Muscle layer of duodenum (tissue), 2 donors: ENCODE data around the gene NCL.
A peak's percentile ranks its signal among the peaks of the same experiment; 100 is the strongest.

ENCODE experiments used
- H3K27ac ChIP-seq: one replicate; pipeline ENCODE4 v1.7.0; 2013; ENCODE audit warnings: mild to moderate bottlenecking, low read length
- H3K27me3 ChIP-seq: one replicate; pipeline ENCODE4 v1.7.0; 2013; ENCODE audit warnings: low read depth, mild to moderate bottlenecking, control low read depth, low read length
- H3K36me3 ChIP-seq, 2 donors: one replicate each; pipeline ENCODE4 v1.7.0; 2013; ENCODE audit warnings: low read length in 2 of 2, control low read depth in 1 of 2, mild to moderate bottlenecking in 1 of 2; ENCODE audit not compliant: insufficient read depth in 2 of 2, control insufficient read depth in 1 of 2
- H3K4me1 ChIP-seq, 2 donors: one replicate each; pipeline ENCODE4 v1.7.0; 2013; ENCODE audit warnings: low read length in 2 of 2, mild to moderate bottlenecking in 2 of 2, control low read depth in 1 of 2, moderate library complexity in 1 of 2; ENCODE audit not compliant: insufficient read depth in 2 of 2, control insufficient read depth in 1 of 2
- H3K4me3 ChIP-seq, 2 donors: one replicate each; pipeline ENCODE4 v1.7.0; 2013; ENCODE audit warnings: low read length in 2 of 2, low read depth in 1 of 2, mild to moderate bottlenecking in 1 of 2
- H3K9me3 ChIP-seq, 2 donors: one replicate each; pipeline ENCODE4 v1.7.0; 2013; ENCODE audit warnings: low read length in 2 of 2, control low read depth in 1 of 2, mild to moderate bottlenecking in 1 of 2; ENCODE audit not compliant: control insufficient read depth in 1 of 2
- donor health status: healthy.

Gene NCL

DNA sequence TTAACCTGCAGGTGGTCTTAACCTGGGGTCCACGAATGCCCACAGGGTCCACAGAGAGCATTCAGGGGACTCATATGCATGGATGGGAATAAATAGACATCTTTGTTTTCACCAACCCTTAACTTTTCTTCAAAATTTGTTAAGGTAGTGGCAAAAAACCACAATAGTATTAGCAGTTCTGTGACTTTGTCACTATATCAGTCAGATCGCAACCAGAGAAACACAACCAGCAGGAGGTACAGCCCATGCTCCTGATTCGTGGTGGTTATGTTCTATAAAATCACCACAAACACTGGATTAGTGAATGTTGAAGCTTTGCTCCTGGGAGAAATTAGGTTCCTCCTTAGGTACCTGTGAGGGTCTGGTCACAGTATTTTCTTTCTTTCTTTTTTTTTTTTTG, 37.2 kb downstream of the NCL start:
- no peaks in the 10 kb centered on the region for H3K36me3 ChIP-seq
- no peaks in the 10 kb centered on the region for H3K4me1 ChIP-seq
- H3K27me3 ChIP-seq = no peaks in the 10 kb centered on the region
- H3K4me3 ChIP-seq = no peak overlapping the region
- H3K27ac ChIP-seq = no peak overlapping the region
- H3K9me3 ChIP-seq = peaks cover 0 to 4% of the 10 kb centered on the region in 2 donors

DNA sequence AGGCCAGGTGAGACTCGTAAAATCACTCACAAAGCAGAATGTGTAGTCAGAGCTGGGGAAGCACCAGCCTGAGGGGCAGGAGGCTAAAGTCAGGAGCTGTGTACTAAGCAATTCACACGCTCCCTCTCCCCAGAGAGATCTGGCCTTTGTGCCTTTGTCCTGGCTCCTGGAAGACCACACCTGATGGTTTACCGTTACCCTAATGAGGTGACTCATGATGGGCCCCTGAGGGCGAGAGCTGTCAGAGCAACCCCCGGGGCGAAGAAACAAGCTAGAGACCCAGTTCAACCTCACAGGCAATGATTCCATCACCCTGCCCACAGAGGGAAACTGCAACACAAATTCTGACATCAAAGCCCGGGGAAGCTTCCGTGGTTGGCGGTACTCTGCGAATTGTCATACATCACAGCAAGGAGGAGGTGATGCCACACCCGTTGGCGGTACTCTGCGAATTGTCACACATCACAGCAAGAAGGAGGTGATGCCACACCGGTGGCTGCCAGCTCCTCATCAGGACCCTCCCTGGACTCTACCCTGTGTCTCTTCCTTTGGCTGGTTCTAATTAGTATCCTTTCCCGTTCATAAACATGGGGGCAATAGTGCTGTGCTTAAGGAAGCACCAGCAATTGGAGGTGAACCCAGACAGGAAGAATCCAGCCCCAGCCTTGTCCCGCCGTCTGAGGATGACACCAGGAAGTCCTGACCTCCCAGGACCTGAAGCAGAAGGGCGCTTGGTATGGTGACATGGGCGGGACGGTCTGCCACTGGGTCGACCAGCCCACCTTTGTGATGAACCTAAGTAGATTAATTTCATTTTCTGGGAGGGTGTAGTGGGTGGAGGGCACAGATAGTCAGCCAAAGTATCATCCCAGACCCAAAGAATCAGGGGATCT, 38.2 kb downstream of the NCL start:
- H3K4me1 ChIP-seq = no peaks in the 10 kb centered on the region
- H3K36me3 ChIP-seq = no peaks in the 10 kb centered on the region
- no peak overlapping the region for H3K4me3 ChIP-seq
- no peaks in the 10 kb centered on the region for H3K9me3 ChIP-seq
- H3K27ac ChIP-seq = no peak overlapping the region
- H3K27me3 ChIP-seq = no peaks in the 10 kb centered on the region

DNA sequence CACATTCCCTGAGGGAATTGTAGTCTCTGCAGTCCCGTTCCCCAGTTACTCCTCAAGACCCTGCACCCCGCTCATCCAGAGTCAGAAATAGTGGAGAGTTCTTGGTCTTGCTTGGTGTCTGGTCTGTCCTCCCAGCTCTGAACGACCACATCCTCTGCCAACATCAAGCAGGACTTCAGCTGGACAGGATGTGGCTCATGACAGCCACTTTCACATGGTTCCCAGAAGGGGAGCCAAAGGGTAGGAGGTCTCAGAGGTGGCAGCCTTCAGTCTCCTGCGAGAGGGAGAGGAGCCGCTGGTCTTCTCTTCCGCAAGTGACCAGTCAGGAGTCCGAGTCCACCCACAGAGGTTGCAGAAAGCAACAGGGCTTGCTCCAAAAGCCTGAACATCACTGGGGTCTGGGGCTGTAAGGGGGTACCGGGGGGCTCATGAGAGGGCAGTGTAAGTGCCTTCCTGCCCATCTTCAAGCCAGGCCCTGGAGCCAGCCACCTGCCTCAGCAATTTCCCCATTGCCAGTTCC, 38.9 kb downstream of the NCL start:
- Histone ChIP-seq H3K4me1 (no peaks in the 10 kb centered on the region), H3K27ac (no peak overlapping the region), H3K9me3 (no peaks in the 10 kb centered on the region), H3K27me3 (no peaks in the 10 kb centered on the region), H3K4me3 (no peak overlapping the region), H3K36me3 (no peaks in the 10 kb centered on the region)

DNA sequence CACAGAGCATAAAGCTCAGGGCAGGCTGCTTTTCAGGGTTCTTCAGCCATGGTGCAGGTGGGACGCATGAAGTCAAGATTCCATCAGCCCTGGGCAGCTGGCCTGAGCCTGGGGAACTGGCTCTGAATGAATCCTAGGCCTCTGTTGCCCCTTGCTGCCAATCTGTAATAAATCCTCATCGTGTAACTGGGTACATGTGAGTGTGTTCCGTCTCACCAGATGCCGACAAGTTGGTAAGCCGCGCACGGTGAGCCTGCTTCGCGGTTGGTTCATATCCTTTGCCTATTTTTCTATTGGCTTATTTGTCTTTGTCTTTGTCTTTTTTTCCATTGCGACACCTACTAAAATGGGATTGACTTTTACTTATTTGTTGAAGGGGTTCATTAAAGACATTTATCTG, 41.1 kb downstream of the NCL start:
- Histone ChIP-seq H3K36me3 (no peaks in the 10 kb centered on the region), H3K4me1 (no peaks in the 10 kb centered on the region)

DNA sequence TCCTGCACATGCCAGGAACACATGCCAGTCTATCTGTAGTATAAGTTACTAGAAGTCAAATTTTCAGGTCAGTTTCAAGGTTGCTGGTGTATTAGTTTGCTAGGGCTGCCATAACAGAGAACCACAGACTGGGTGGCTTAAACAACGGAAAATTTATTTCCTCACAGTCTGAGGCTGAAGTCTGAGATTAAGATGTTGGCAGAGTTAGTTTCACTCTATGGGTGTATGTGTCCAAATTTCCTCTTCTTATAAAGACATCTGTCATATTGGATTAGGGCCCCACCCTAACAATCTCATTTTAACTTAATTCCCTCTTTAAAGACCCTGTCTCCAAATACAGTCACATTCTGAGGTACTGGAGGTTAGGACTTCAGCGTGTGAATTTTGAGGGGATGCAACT, 42.2 kb downstream of the NCL start:
- Histone ChIP-seq H3K27me3 (no peaks in the 10 kb centered on the region), H3K4me3 (no peak overlapping the region), H3K9me3 (no peaks in the 10 kb centered on the region), H3K4me1 (no peaks in the 10 kb centered on the region), H3K36me3 (no peaks in the 10 kb centered on the region), H3K27ac (no peak overlapping the region)

More for the DNA sequence above, 41.1 kb downstream of the NCL start:
- Histone ChIP-seq H3K27ac (no peak overlapping the region), H3K9me3 (no peaks in the 10 kb centered on the region), H3K4me3 (no peak overlapping the region), H3K27me3 (no peaks in the 10 kb centered on the region)

DNA sequence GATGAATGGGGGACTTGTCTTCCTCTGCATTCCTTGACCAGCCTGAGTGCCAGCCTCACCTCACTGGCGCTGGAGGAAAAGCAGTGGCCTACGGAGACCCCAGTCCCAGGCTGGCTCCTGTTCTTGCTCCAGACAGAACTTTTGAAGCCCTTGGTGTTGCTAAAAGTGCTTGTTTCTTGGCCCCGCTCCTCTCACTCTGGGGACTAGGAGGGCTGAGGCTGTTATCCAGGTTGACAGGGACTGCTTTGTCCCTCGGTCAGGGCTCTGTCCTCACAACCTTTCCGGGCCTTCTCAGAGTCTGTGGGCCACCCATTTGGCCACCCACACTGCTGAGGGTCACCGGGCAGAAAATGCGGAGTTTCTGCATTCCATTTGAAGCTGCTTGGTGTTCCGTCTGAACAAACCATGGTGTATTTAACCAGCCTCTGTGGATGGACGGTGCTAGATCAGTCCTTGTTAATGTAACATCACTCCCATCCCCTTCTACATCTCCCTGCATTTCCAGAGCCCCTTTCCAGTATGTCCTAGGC, 43.2 kb downstream of the NCL start:
- no peaks in the 10 kb centered on the region for H3K4me1 ChIP-seq
- no peak overlapping the region for H3K27ac ChIP-seq
- H3K4me3 ChIP-seq = no peak overlapping the region
- no peaks in the 10 kb centered on the region for H3K27me3 ChIP-seq
- H3K36me3 ChIP-seq = no peaks in the 10 kb centered on the region
- no peaks in the 10 kb centered on the region for H3K9me3 ChIP-seq

DNA sequence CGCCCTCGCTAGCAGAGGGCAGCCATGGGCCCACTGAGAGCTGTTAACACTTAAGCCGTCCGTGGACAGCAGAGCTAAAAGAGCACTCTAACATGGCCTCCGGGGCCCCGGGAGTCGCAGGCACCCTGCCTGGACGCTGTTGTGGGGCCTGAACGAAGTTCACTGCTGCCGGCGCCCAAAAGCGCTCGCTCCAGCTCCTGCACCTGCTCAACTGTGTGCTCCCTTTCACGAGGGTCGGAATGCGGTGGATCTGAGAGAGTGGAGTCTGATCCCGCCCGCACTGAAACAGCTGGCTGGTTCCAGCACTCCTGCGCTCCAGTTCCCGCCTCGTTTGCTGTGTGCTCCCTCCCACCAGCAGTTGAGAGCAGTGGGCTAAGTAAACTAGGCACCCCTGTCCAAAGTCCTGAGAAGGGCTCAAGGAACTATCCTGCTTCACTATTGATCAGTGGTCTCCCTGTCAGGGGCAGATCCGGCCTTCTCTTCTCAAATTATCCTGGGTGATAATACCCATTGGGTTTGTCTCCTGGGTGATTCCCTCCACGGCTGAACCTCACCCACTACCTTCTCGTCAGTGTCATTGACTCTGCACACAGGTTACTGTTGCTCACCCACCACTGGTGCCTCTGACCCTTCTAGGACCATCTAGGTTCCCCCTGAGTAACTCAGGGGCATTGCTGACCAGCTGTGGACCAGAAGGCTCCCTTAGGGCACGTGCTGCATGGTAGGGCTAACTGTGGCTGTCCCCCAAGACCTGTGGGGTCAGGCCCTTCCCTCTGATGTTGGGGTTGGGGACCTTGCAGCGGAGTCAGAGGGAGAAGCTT, 45.3 kb downstream of the NCL start:
- Histone ChIP-seq H3K27me3 (no peaks in the 10 kb centered on the region), H3K9me3 (no peaks in the 10 kb centered on the region), H3K4me3 (no peak overlapping the region), H3K4me1 (no peaks in the 10 kb centered on the region), H3K36me3 (no peaks in the 10 kb centered on the region), H3K27ac (no peak overlapping the region)

DNA sequence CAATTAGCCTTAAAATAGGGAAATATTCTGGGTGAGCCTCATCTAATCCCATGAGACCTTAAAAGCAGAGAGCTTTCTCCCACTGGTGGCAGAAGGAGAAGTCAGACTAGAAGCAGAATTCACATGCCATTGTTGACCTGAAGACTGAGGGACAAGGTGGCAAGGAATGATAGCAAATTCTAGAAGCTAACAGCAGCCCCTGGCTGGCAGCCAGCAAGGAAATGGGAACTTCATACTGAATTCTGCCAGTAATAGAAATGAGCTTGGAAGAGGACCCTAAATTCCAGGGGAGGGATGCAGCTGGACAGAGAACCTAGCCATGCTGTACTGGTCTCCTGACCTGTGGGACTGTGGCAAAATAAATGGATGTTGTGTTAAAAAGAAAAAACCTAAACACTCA, 49.3 kb downstream of the NCL start:
- Histone ChIP-seq H3K4me1 (peaks cover 0 to 4% of the 10 kb centered on the region in 2 donors), H3K27me3 (no peaks in the 10 kb centered on the region), H3K27ac (no peak overlapping the region), H3K9me3 (peaks cover 0 to 7% of the 10 kb centered on the region in 2 donors), H3K36me3 (no peaks in the 10 kb centered on the region), H3K4me3 (no peak overlapping the region)

DNA sequence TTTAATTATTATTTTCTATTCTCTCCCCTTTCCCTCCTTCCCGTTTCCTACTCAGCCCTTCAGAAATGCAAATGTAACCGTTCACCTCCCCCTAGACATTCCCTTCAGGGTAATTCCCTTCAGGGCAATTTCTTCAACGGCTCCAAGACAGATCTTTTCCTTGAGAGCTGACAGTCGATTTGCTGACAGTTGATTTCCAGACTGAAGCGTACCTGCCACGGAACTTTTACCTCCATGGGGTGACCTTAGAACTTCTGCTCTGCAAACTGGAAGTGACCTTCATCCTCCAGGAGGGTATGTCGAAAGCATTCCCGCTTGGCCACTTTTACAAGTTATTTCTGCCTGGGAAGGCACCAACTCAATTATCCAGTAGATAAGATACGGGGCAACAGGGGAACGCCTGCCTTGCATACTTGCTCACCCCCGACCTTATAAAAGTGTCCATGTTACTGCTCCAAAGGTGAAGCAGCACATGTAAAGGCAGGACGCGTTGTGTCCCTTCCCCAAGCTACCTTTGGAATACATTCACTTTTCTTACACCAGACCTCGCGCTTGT, 50.3 kb downstream of the NCL start:
- H3K4me1 ChIP-seq = peaks cover 0 to 4% of the 10 kb centered on the region in 2 donors
- no peak overlapping the region for H3K4me3 ChIP-seq
- H3K27me3 ChIP-seq = no peaks in the 10 kb centered on the region
- no peak overlapping the region for H3K27ac ChIP-seq
- H3K36me3 ChIP-seq = no peaks in the 10 kb centered on the region
- H3K9me3 ChIP-seq = peaks cover 0 to 7% of the 10 kb centered on the region in 2 donors

DNA sequence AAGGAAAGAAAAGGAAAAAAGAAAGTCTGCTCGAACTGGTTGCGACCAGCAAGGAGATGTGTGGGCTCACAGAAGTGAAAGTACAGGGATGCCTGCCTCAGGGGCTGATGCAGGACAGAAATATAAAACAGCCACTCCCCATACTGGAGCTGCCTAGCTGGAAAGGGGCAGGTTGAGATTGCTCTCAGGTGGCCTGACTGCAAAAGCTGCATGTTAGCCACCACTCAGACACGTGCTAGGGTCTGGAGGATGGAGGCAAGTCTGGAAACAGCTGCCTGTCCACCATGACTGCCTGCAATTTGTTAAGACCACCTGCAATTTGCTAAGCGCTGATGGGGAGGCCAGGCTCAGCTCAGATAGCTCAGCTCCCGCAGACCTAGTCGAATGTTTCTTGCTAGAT, 50.8 kb downstream of the NCL start:
- Histone ChIP-seq H3K4me3 (no peak overlapping the region), H3K27me3 (no peaks in the 10 kb centered on the region), H3K36me3 (no peaks in the 10 kb centered on the region), H3K4me1 (peaks cover 0 to 4% of the 10 kb centered on the region in 2 donors), H3K27ac (no peak overlapping the region), H3K9me3 (peaks cover 0 to 7% of the 10 kb centered on the region in 2 donors)

DNA sequence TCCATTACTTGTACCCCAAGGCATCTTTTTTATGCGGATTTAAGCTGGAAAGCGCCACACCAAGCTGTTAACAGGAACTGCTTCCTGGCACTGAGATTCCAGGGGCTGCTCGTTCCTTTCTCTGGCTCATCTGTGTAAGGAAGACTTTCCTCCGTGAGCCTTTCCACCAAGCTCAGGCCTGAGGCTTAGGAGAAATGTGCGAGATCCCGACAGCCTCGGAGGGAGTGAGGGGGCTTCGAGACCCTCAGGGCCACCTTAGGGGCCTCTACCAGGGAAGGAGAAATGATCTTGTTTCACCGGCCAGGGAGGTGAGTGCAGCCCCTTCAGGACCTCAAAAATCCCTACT, 51.7 kb downstream of the NCL start:
- Histone ChIP-seq H3K36me3 (no peaks in the 10 kb centered on the region), H3K27me3 (no peaks in the 10 kb centered on the region), H3K4me1 (peaks cover 0 to 4% of the 10 kb centered on the region in 2 donors), H3K4me3 (peak overlapping the region; percentile 47 to 66), H3K27ac (no peak overlapping the region), H3K9me3 (peaks cover 0 to 7% of the 10 kb centered on the region in 2 donors)
